ENCODE measurements around the gene PGA5.

Gene PGA5

DNA sequence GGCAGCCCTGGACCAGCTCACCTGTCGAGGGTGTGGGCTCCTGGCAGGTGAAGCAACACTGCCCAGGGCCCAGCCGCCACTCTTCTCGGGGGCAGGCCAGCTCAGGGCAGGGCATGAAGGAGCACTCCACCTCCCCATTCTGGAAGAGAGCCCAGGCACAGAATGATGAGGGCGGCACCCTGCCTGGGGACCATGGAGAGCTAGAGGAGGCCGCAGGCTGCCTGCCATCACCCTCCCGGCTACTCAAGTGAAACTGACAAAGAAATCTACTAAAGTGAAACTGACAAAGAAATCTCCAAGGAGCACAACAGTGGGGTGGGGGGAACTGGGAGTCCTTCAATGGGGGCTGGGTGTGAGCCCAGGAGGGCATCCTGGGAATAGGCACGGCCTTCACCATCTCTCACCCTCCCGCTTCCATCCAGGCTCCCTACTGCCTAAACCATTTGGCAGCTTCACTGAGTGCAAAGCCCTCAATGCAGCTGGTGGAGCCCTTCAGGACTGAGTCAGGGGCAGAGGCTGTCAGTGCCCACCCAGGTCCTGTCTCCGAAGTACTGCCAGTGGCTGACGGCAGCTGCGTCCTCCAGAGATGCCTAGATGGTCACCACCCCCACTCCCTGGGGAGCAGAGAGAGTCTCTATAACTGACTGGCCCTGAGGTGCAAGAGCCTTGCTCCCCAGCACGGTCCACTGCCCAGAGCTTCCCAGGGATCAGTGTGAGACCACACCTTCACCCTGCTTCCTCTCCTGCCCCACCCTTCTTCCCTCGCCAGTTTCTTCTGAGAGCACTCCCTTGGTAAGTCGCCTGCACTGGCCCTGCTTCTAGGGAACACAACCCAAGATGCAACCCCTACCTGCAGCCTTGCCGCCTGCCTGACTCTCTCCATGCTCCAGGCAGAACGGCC is 32.5 kb downstream of the PGA5 start:
- no peak overlapping the region for H3K9ac ChIP-seq (ENCODE audit: low read depth, low read length)
- H3K9me3 ChIP-seq (ENCODE audit: control insufficient read depth, insufficient read depth, low read length): no peaks in the 10 kb centered on the region
- no peak overlapping the region for H3K4me3 ChIP-seq (ENCODE audit: low read depth, low read length)
- no peaks in the 10 kb centered on the region for H3K27me3 ChIP-seq (ENCODE audit: control insufficient read depth, insufficient read depth, low read length)
- H3K4me1 ChIP-seq (ENCODE audit: control insufficient read depth, insufficient read depth, low read length): no peaks in the 10 kb centered on the region
- H3K36me3 ChIP-seq (ENCODE audit: control insufficient read depth, insufficient read depth, low read length): peaks cover 3% of the 10 kb centered on the region

DNA sequence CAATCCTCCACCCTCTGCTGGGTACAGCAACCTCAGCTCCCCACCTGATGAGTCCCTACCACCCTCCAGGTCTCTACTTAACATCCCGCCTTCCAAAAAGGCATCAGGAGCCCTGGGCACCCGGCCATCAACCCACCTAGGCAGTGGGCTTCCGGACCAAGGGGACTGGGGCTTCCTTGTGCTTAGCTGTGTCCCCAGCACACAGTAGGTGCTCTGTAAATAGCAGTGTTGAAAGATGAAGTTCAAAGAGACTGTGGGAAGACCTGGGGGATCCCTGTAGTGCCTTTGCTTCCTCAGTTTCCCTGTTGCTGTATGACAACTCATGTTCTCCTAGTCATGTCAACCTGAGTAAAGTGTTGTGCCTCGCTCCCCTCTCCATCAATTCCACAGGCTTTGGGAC is 33.1 kb downstream of the PGA5 start:
- no peaks in the 10 kb centered on the region for H3K4me1 ChIP-seq (ENCODE audit: control insufficient read depth, insufficient read depth, low read length)
- H3K4me3 ChIP-seq (ENCODE audit: low read depth, low read length): no peak overlapping the region
- no peaks in the 10 kb centered on the region for H3K9me3 ChIP-seq (ENCODE audit: control insufficient read depth, insufficient read depth, low read length)
- H3K27me3 ChIP-seq (ENCODE audit: control insufficient read depth, insufficient read depth, low read length): no peaks in the 10 kb centered on the region
- H3K9ac ChIP-seq (ENCODE audit: low read depth, low read length): no peak overlapping the region
- peaks cover 3% of the 10 kb centered on the region for H3K36me3 ChIP-seq (ENCODE audit: control insufficient read depth, insufficient read depth, low read length)

DNA sequence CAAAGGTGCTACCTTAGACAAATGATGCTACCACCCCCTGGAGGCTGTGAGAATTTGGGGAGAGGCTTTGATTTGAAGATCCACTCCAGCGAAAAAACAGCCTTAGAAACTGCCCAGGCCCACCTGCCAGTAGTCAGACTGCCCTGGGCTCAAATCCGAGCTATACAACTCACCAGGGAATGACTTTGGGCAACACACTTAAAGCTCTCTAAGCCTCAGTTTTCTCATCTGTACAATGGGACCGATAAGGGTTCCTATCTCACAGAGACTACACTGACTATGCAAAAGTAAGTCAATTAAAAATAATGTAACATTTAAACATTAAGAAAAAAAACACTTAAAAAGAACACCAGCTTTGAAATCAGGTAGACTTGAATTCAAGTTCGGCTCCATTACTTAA is 34.2 kb downstream of the PGA5 start:
- Histone ChIP-seq H3K4me1 (ENCODE audit: control insufficient read depth, insufficient read depth, low read length) (no peaks in the 10 kb centered on the region), H3K27me3 (ENCODE audit: control insufficient read depth, insufficient read depth, low read length) (no peaks in the 10 kb centered on the region), H3K9me3 (ENCODE audit: control insufficient read depth, insufficient read depth, low read length) (no peaks in the 10 kb centered on the region), H3K9ac (ENCODE audit: low read depth, low read length) (no peak overlapping the region), H3K36me3 (ENCODE audit: control insufficient read depth, insufficient read depth, low read length) (peaks cover 3% of the 10 kb centered on the region), H3K4me3 (ENCODE audit: low read depth, low read length) (no peak overlapping the region)

DNA sequence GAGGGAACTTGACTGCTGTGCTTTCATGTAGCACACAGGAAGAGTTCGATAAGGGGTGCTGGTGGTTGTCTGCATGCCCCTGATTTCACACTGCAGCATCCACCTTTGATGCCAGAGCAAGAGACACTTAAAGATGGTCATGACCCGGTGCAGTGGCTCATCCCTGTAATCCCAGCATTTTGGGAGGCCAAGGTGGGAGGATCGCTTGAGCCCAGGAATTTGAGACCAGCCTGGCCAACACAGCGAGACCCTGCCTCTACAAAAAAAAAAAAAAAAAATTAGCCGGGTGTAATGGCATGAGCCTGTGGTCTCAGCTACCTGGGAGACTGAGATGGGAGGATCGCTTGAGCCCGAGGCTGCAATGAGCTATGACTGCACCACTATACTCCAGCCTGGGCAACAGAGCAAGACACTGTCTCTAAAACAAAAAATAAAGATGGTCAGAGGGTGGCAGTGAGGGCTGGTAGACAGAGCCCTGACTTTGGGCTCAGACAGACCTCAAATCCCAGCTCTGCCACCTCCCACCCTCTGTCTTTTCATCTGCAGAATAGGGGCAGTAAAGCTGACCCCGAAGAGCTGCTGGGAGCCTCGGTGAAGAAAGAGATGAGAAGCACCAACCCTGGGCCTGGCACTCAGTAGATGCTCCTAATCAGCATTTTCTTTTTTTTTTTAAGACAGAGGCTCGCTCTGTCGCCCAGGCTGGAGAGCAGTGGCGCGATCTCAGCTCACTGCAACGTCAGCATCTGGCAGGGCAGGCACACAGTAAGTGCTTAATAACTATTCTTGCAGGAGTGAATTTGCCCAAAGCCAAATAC is 36.4 kb downstream of the PGA5 start:
- Histone ChIP-seq H3K36me3 (ENCODE audit: control insufficient read depth, insufficient read depth, low read length) (peaks cover 7% of the 10 kb centered on the region), H3K9ac (ENCODE audit: low read depth, low read length) (no peak overlapping the region), H3K27me3 (ENCODE audit: control insufficient read depth, insufficient read depth, low read length) (peaks cover 3% of the 10 kb centered on the region), H3K9me3 (ENCODE audit: control insufficient read depth, insufficient read depth, low read length) (no peaks in the 10 kb centered on the region), H3K4me1 (ENCODE audit: control insufficient read depth, insufficient read depth, low read length) (no peaks in the 10 kb centered on the region), H3K4me3 (ENCODE audit: low read depth, low read length) (no peak overlapping the region)

DNA sequence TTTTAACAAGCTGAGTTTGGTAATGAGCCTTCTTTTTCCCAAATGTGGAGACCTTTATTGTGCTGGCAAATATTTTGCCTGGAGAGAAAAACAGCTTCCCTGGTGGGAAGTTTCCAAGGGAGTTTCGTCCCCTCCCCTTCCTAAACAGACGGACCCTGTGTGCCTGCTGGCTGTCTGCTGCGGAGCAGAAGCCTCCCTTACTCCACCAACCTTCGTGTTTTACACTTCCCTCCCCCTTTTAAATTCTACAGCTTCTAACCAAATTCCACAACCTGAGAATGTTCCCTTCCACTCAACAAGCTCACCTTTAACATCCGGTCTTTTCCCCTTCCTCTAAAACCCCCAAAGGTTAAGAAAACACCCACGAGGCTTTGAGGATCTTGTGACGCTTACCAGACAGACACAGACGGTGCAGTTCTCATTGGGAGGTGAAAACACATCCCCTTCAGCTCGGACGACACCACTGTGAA is 37.1 kb downstream of the PGA5 start:
- no peaks in the 10 kb centered on the region for H3K4me1 ChIP-seq (ENCODE audit: control insufficient read depth, insufficient read depth, low read length)
- H3K36me3 ChIP-seq (ENCODE audit: control insufficient read depth, insufficient read depth, low read length): peaks cover 11% of the 10 kb centered on the region
- no peaks in the 10 kb centered on the region for H3K9me3 ChIP-seq (ENCODE audit: control insufficient read depth, insufficient read depth, low read length)
- no peak overlapping the region for H3K9ac ChIP-seq (ENCODE audit: low read depth, low read length)
- H3K4me3 ChIP-seq (ENCODE audit: low read depth, low read length): no peak overlapping the region
- peaks cover 4% of the 10 kb centered on the region for H3K27me3 ChIP-seq (ENCODE audit: control insufficient read depth, insufficient read depth, low read length)

DNA sequence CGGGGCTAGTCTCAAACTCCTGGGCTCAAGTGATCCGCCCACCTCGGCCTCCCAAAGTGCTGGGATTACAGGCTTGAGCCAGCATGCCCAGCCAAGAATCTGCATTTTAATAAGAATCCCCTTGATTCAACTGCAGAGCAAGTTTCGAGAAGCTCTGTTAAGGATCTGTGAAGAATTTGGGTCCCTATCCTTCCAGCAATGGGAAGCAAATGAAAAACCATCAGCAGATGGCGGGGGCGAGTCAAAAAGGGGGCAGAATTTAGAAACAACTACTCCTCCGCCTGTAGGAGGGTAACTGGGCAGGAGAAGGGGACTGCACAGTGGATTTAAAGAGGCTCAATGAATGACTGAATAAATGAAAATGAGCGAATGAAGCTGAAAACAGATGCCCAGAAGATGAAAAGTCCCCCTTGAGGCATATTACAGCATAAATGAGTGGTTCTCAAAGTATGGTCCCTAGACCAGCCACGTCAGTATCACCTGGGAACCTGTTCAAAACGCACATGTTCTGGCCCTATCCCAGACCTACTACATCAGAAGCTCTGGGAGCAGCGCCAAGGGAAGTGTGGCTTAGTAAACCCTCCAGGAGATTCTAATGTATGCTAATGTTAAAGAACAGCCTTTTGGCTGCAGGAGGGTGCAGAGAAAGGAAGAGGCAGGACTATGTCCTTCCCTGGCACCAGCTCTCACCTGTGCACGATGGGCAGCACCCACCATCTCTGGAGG is 39.1 kb downstream of the PGA5 start:
- H3K9me3 ChIP-seq (ENCODE audit: control insufficient read depth, insufficient read depth, low read length): no peaks in the 10 kb centered on the region
- H3K4me3 ChIP-seq (ENCODE audit: low read depth, low read length): no peak overlapping the region
- H3K9ac ChIP-seq (ENCODE audit: low read depth, low read length): no peak overlapping the region
- peaks cover 12% of the 10 kb centered on the region for H3K36me3 ChIP-seq (ENCODE audit: control insufficient read depth, insufficient read depth, low read length)
- peaks cover 4% of the 10 kb centered on the region for H3K27me3 ChIP-seq (ENCODE audit: control insufficient read depth, insufficient read depth, low read length)
- H3K4me1 ChIP-seq (ENCODE audit: control insufficient read depth, insufficient read depth, low read length): no peaks in the 10 kb centered on the region

DNA sequence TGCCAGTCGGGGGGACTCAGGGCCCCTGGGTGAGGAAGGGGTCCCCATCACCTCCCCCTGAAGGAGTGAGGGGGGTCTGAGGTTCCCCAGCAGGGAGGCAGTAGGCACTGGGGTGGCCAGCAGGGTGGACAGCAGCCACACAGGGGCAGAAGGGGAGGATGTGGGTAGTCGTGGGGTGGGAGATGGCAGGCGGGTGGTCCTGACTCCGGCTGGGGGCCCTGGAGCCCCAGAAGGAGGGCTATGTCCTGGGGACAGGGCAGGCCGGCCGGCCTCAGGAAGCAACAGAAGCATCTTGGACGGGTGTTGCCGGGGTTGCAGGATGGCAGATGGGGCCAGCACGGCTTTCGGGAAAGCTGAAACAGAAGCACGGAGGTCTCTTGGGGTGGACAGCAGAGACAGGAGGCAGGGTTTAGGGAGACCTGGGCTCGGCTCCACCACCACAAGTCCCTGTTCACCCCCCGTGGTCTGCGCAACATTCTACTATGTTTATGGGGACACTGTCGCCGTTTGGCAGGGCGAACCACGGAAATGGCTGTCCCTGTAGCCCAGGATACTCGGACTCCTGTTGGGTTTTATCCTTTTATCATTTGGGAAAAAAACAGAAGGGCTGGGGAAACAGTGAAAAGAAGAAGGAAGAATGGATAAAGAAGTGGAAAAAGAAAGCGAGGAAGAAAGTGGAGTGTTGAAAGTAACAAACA is 40.1 kb downstream of the PGA5 start:
- no peak overlapping the region for H3K9ac ChIP-seq (ENCODE audit: low read depth, low read length)
- H3K36me3 ChIP-seq (ENCODE audit: control insufficient read depth, insufficient read depth, low read length): peaks cover 19% of the 10 kb centered on the region

DNA sequence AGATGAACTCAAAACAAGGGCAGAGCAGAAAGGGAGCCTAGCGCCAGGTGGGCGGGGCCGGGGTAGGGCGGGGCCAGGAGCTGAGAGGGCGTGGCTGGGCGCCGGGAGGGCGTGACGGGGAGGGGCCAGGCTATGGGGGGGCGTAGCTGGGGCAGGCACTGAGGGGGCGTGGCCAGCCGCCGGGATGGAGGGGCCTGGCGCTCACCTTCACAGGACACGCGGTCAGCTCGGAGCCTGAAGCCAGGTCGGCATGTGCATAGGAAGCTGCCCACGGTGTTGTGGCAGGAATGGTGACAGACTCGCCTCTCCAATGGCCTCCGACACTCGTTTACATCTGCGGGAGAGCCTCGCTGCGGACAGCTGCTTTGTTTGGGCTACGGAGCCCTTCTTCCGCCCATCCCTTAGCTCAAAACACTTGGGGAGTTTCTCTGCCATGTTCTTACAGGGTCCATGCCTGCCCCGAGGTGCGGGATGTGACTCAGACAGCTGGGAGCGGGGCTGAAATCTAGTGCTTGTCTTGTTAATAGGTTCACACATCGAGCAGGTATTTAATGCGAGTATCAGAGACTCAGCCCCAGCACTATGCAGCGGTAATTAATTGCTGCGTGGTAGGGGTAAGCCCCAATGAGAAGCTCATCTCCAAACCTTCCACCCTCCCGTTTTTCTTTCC is 40.7 kb downstream of the PGA5 start:
- H3K4me3 ChIP-seq (ENCODE audit: low read depth, low read length): peak overlapping the region; percentile 36
- H3K27me3 ChIP-seq (ENCODE audit: control insufficient read depth, insufficient read depth, low read length): peaks cover 4% of the 10 kb centered on the region
- no peak overlapping the region for H3K9ac ChIP-seq (ENCODE audit: low read depth, low read length)
- H3K4me1 ChIP-seq (ENCODE audit: control insufficient read depth, insufficient read depth, low read length): no peaks in the 10 kb centered on the region
- no peaks in the 10 kb centered on the region for H3K9me3 ChIP-seq (ENCODE audit: control insufficient read depth, insufficient read depth, low read length)
- peaks cover 22% of the 10 kb centered on the region for H3K36me3 ChIP-seq (ENCODE audit: control insufficient read depth, insufficient read depth, low read length)

More for the DNA sequence above, 40.1 kb downstream of the PGA5 start:
- Histone ChIP-seq H3K9me3 (ENCODE audit: control insufficient read depth, insufficient read depth, low read length) (no peaks in the 10 kb centered on the region), H3K4me3 (ENCODE audit: low read depth, low read length) (no peak overlapping the region), H3K27me3 (ENCODE audit: control insufficient read depth, insufficient read depth, low read length) (peaks cover 4% of the 10 kb centered on the region), H3K4me1 (ENCODE audit: control insufficient read depth, insufficient read depth, low read length) (no peaks in the 10 kb centered on the region)

DNA sequence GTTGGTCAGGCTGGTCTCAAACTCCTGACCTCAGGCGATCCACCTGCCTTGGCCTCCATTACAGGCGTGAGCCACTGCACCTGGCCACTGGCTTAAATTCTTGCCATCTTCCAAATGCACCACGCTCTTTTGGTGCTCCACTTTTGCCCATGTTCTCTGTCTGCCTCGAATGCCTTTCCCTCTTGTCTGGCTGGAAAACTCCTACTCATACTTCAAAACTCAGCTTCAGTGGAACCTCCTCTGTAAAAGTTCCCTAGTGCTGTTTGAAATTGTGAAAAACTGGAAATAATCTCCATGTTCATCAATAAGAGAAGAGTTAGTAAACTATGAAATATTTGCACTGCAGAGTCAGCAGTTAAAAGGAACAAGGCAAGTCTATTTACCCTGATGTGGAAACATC is 42.6 kb downstream of the PGA5 start:
- Histone ChIP-seq H3K4me1 (ENCODE audit: control insufficient read depth, insufficient read depth, low read length) (no peaks in the 10 kb centered on the region), H3K36me3 (ENCODE audit: control insufficient read depth, insufficient read depth, low read length) (peaks cover 29% of the 10 kb centered on the region), H3K27me3 (ENCODE audit: control insufficient read depth, insufficient read depth, low read length) (peaks cover 4% of the 10 kb centered on the region), H3K9me3 (ENCODE audit: control insufficient read depth, insufficient read depth, low read length) (no peaks in the 10 kb centered on the region), H3K4me3 (ENCODE audit: low read depth, low read length) (no peak overlapping the region), H3K9ac (ENCODE audit: low read depth, low read length) (no peak overlapping the region)

DNA sequence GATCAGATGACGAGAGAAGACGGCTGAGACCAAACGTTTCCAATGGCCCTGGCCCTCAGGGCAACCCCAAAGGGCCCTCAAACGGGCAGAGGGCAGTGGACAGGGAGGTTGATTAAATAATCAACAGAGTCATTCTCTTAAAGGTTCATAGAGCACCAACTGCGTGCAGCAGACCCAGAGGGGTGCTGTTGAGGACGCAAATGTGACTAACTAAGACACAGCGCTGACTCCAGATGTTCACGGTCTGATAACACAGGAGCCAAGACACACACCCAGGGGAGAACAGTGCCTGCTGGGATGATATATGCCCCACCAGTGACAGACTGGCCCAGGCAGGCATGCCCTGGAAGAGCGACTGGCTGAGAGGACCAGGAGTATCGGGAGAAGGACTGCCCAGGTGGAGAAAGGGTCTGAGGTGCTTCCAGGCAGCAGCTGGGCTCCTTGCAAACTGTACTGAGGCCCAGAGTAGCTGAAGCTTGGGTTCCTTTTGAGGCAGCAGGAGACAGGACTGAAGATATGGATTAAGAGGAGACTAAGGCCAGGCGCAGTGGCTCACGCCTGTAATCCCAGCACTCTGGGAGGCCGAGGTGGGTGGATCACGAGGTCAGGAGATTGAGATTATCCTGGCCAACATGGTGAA is 46.5 kb downstream of the PGA5 start:
- Histone ChIP-seq H3K4me1 (ENCODE audit: control insufficient read depth, insufficient read depth, low read length) (no peaks in the 10 kb centered on the region), H3K36me3 (ENCODE audit: control insufficient read depth, insufficient read depth, low read length) (peaks cover 26% of the 10 kb centered on the region), H3K9me3 (ENCODE audit: control insufficient read depth, insufficient read depth, low read length) (no peaks in the 10 kb centered on the region), H3K4me3 (ENCODE audit: low read depth, low read length) (no peak overlapping the region), H3K9ac (ENCODE audit: low read depth, low read length) (no peak overlapping the region), H3K27me3 (ENCODE audit: control insufficient read depth, insufficient read depth, low read length) (peaks cover under 1% of the 10 kb centered on the region)

Measured in iPS-15b (cell line).